ENCODE measurements around the gene KCNH8.

DNA sequence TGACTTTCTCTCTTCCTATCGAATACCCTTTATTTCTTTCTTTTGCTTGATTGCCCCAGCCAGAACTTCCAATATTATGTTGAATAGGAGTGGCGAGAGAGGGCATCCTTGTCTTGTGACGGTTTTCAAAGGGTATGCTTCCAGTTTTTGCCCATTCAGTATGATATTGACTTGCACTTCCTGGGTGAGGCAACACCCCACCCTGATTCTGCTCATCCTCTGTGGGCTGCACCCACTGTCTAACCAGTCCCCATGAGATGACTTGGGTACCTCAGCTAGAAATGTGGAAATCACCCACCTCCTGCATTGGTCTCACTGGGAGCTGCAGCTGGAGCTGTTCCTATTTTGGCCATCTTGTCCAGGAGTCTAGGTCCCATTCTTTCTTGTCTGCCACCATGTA, 44.8 kb upstream of the KCNH8 start:
- TF ChIP-seq ZNF274 (IDR thresholded peaks at IDR 0.05; ENCODE audit: low read depth, low read length) = no peak
- TF ChIP-seq SUZ12 (IDR thresholded peaks at IDR 0.05; ENCODE audit: extremely low read depth, insufficient read depth, insufficient read length) = no peak

All from NT2/D1 (cell line).